DOHH2 (cell line): Measurements from ENCODE around the gene GRAMD1C.

ENCODE experiments used
- H3F3A ChIP-seq: fragments of 200-600 bp; sonication (generic), shearing (Covaris generic); 2 replicates; pipeline ENCODE4 v1.6.0; 2016; ENCODE audit warnings: antibody characterized with exemption, mild to moderate bottlenecking; ENCODE audit not compliant: control insufficient read depth, insufficient read depth
- H3K27ac ChIP-seq: fragments of 200-600 bp; sonication (generic); 2 replicates; pipeline ENCODE4 v1.5.1; 2014; ENCODE audit warnings: low read depth, mild to moderate bottlenecking, low read length, moderate library complexity
- H3K27me3 ChIP-seq: fragments of 200-600 bp; sonication (generic); 2 replicates; pipeline ENCODE4 v1.6.1; 2014; ENCODE audit warnings: mild to moderate bottlenecking, low read length, mixed read lengths; ENCODE audit not compliant: control insufficient read depth
- H3K36me3 ChIP-seq: fragments of 200-600 bp; sonication (generic); 2 replicates; pipeline ENCODE4 v1.6.1; 2014; ENCODE audit warnings: mild to moderate bottlenecking, low read length, moderate library complexity, mixed read lengths; ENCODE audit not compliant: control insufficient read depth
- H3K4me1 ChIP-seq: fragments of 200-600 bp; sonication (generic); 2 replicates; pipeline ENCODE4 v1.6.1; 2014; ENCODE audit warnings: mild to moderate bottlenecking, low read length, mixed read lengths; ENCODE audit not compliant: control insufficient read depth
- H3K4me2 ChIP-seq: fragments of 200-600 bp; sonication (generic); 2 replicates; pipeline ENCODE4 v1.6.0; 2014; ENCODE audit warnings: mild to moderate bottlenecking, low read length, moderate library complexity
- H3K4me3 ChIP-seq: fragments of 200-600 bp; sonication (generic); 2 replicates; pipeline ENCODE4 v1.5.1; 2014; ENCODE audit warnings: mild to moderate bottlenecking, low read length, mixed read lengths
- H3K79me2 ChIP-seq: fragments of 200-600 bp; sonication (generic); 2 replicates; pipeline ENCODE4 v1.6.1; 2014; ENCODE audit warnings: mild to moderate bottlenecking, low read length, mixed read lengths; ENCODE audit not compliant: control insufficient read depth
- H3K9me2 ChIP-seq: fragments of 200-600 bp; sonication (generic); replicated peaks from 2 replicates; pipeline ENCODE4 v1.6.1; 2014; ENCODE audit warnings: mild to moderate bottlenecking, low read length, mixed read lengths; ENCODE audit not compliant: control insufficient read depth
- H3K9me3 ChIP-seq: fragments of 200-600 bp; sonication (generic); 2 replicates; pipeline ENCODE4 v1.6.1; 2014; ENCODE audit warnings: antibody characterized with exemption, low read length, mixed read lengths; ENCODE audit not compliant: control insufficient read depth, insufficient read depth
- H4K20me1 ChIP-seq: fragments of 200-600 bp; sonication (generic); 2 replicates; pipeline ENCODE4 v1.6.0; 2014; ENCODE audit warnings: low read depth, mild to moderate bottlenecking, antibody characterized with exemption, low read length, moderate library complexity; ENCODE audit not compliant: control insufficient read depth, insufficient read depth
- EZH2phosphoT487 ChIP-seq: fragments of 200-600 bp; sonication (generic); IDR thresholded peaks from 2 replicates; pipeline ENCODE4 v1.6.1; 2017; ENCODE audit warnings: borderline replicate concordance, mild to moderate bottlenecking, antibody characterized with exemption, low read length, moderate library complexity, mixed read lengths
- TF ChIP-seq, protein P1 (sequence below): fragments of 200-600 bp; sonication (generic); IDR thresholded peaks from one replicate; pipeline ENCODE4 v1.5.1; 2014; ENCODE audit warnings: antibody characterized with exemption, mild to moderate bottlenecking, low read depth, low read length; ENCODE audit not compliant: poor library complexity, severe bottlenecking

Gene GRAMD1C

DNA sequence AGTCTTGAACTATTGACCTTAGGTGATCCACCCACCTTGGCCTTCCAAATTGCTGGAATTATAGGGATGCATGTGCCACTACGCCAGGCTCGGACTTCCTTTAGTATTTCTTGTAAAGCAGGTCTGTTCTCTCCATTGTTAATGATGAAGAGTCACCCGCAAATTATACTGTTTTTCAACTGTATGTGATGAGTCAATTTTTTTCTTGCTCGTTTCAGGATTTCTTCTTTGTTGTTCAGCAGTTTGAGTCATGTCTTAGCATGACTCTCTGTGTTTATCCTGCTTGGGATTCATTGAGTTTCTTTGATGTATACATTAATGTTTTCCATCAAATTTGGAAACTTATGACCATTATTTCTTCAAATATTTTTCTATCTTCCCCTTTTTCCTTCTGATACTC lies 28.9 kb downstream of the GRAMD1C start:
- Histone ChIP-seq H3K9me3 (no peaks in the 10 kb centered on the region), H3K4me1 (no peaks in the 10 kb centered on the region), H3K27ac (no peak overlapping the region), H3K9me2 (no peaks in the 10 kb centered on the region), H3K79me2 (no peaks in the 10 kb centered on the region), H3K4me3 (no peak overlapping the region), H4K20me1 (no peaks in the 10 kb centered on the region), H3K27me3 (no peaks in the 10 kb centered on the region), H3K36me3 (no peaks in the 10 kb centered on the region), H3K4me2 (no peak overlapping the region), H3F3A (no peaks in the 10 kb centered on the region)
- TF ChIP-seq EZH2phosphoT487: no peak
- TF ChIP-seq, protein P1, sequence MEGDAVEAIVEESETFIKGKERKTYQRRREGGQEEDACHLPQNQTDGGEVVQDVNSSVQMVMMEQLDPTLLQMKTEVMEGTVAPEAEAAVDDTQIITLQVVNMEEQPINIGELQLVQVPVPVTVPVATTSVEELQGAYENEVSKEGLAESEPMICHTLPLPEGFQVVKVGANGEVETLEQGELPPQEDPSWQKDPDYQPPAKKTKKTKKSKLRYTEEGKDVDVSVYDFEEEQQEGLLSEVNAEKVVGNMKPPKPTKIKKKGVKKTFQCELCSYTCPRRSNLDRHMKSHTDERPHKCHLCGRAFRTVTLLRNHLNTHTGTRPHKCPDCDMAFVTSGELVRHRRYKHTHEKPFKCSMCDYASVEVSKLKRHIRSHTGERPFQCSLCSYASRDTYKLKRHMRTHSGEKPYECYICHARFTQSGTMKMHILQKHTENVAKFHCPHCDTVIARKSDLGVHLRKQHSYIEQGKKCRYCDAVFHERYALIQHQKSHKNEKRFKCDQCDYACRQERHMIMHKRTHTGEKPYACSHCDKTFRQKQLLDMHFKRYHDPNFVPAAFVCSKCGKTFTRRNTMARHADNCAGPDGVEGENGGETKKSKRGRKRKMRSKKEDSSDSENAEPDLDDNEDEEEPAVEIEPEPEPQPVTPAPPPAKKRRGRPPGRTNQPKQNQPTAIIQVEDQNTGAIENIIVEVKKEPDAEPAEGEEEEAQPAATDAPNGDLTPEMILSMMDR: no peak

DNA sequence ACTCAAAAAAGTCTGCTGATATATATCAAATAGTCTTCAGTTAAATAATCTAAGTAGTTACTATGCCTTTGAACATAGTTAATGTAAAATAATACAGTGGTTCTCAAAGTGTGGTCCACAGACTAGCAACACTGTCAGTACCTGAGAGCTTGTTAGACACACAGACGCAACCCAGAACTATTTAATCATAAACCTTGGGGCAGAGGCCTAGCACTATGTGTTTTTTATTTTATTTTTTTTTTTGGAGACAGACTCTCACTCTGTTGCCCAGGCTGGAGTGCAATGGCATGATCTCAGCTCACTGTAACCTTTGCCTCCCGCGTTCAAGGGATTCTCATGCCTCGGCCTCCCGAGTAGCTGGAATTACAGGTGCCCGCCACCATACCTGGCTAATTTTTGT lies 34.7 kb downstream of the GRAMD1C start:
- TF ChIP-seq EZH2phosphoT487: no peak
- TF ChIP-seq, protein P1: no peak
- no peaks in the 10 kb centered on the region for H3K36me3 ChIP-seq
- H3F3A ChIP-seq: no peaks in the 10 kb centered on the region
- no peaks in the 10 kb centered on the region for H3K27me3 ChIP-seq
- H3K79me2 ChIP-seq: no peaks in the 10 kb centered on the region
- no peaks in the 10 kb centered on the region for H4K20me1 ChIP-seq
- no peak overlapping the region for H3K4me2 ChIP-seq
- H3K4me1 ChIP-seq: no peaks in the 10 kb centered on the region
- no peak overlapping the region for H3K27ac ChIP-seq
- no peaks in the 10 kb centered on the region for H3K9me3 ChIP-seq
- H3K4me3 ChIP-seq: no peak overlapping the region
- no peaks in the 10 kb centered on the region for H3K9me2 ChIP-seq

DNA sequence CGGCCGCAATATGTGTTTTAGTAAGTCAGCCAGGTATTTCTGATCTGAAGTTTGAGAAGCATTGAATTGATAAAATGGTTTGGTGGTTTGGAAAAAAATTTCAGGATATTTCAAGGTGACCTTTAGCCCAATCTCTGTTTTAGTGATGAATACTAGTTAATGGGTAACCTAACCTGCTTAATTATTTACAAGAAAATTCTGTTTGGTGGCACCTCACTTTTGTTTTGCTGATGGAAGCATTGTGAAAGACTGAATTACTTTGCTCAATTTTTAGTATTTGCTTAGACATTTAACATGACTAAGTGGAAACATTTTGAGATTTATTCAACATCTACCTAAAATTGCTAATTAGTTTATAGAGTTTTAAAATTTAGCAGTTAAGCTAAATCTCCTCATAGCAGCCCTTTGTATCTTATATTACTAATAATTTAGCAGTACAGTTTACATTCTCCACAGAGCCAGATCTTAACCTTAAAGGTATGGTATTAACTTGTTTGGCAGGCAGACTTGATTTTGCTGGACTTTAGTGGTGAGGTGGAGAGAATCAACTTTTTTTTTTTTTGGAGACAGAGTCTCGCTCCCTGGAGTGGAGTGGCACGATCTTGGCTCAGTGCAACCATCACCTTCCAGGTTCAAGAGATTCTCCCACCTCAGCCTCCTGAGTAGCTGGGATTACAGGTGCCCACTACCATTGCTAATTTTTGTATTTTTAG lies 35.4 kb downstream of the GRAMD1C start:
- Histone ChIP-seq H3K27me3 (no peaks in the 10 kb centered on the region), H3K79me2 (no peaks in the 10 kb centered on the region), H3K27ac (no peak overlapping the region), H4K20me1 (no peaks in the 10 kb centered on the region), H3K4me1 (no peaks in the 10 kb centered on the region), H3K9me2 (no peaks in the 10 kb centered on the region), H3K4me2 (no peak overlapping the region), H3K4me3 (no peak overlapping the region), H3K36me3 (no peaks in the 10 kb centered on the region), H3K9me3 (no peaks in the 10 kb centered on the region), H3F3A (no peaks in the 10 kb centered on the region)
- TF ChIP-seq, protein P1: no peak
- no peak for TF ChIP-seq EZH2phosphoT487
